WTC11 (cell line): ENCODE data around the gene ITGB3. TPM values are rescaled to one million over a fixed set of nuclear protein-coding genes. Genes with fewer than 3 reads are reported as not detected.
A peak's percentile ranks its signal among the peaks of the same experiment; 100 is the strongest.

Source experiments
- ATAC-seq: fragments of 200-7000 bp; cut with Tn5 transposase; 2 replicates; pipeline ENCODE4 v1.10.0; 2021; ENCODE audit warnings: mild to moderate bottlenecking, moderate library complexity
- CTCF ChIA-PET: fragments of 300-600 bp; sonication (Branson Sonifier 250); formaldehyde crosslinking; loops from one replicate; lab custom pipeline; 2021; ENCODE audit warnings: antibody characterized with exemption; lab: Charles Lee
- POLR2A ChIA-PET: fragments of 350-600 bp; sonication (Branson Sonifier 250); formaldehyde crosslinking; loops from one replicate; lab custom pipeline; 2021; ENCODE audit warnings: antibody characterized with exemption; lab: Charles Lee
- DNase-seq: peaks from one replicate; pipeline ENCODE4 v3.0.0; 2021; ENCODE audit warnings: low spot score
- H3K27ac Mint-ChIP-seq: 2 replicates; pipeline ENCODE4 v1.8.0; 2021; ENCODE audit warnings: mixed read lengths
- H3K27me3 Mint-ChIP-seq: 2 replicates; pipeline ENCODE4 v1.8.0; 2021; ENCODE audit warnings: low read depth, mild to moderate bottlenecking, moderate library complexity, mixed read lengths
- H3K36me3 Mint-ChIP-seq: 2 replicates; pipeline ENCODE4 v1.8.0; 2021; ENCODE audit warnings: mixed read lengths
- H3K4me1 Mint-ChIP-seq: 2 replicates; pipeline ENCODE4 v1.8.0; 2022; ENCODE audit warnings: mixed read lengths
- H3K4me3 Mint-ChIP-seq: 2 replicates; pipeline ENCODE4 v1.8.0; 2021; ENCODE audit warnings: mild to moderate bottlenecking, moderate library complexity, mixed read lengths
- H3K9me3 Mint-ChIP-seq: 2 replicates; pipeline ENCODE4 v1.8.0; 2021; ENCODE audit warnings: mixed read lengths
- E2F1 ChIP-seq: sonication (generic); formaldehyde crosslinking; IDR thresholded peaks from 2 replicates; pipeline ENCODE4 v1.8.0; 2022; ENCODE audit warnings: mild to moderate bottlenecking, missing genetic modification reagents
- EMX1 ChIP-seq: fragments of 250-450 bp; sonication (Bioruptor Pico); IDR thresholded peaks from 2 replicates; pipeline ENCODE4 v1.8.0; 2021; ENCODE audit warnings: mild to moderate bottlenecking
- KAT7 ChIP-seq: sonication (generic); formaldehyde crosslinking; IDR thresholded peaks from 2 replicates; pipeline ENCODE4 v1.8.1; 2023; ENCODE audit warnings: missing genetic modification reagents, mild to moderate bottlenecking, borderline replicate concordance
- NFATC4 ChIP-seq: fragments of 250-450 bp; sonication (Bioruptor Pico); IDR thresholded peaks from 2 replicates; pipeline ENCODE4 v1.9.0; 2021; ENCODE audit warnings: mild to moderate bottlenecking
- NFE2L1 ChIP-seq: sonication (generic); formaldehyde crosslinking; IDR thresholded peaks from 2 replicates; pipeline ENCODE4 v1.8.1; 2023; ENCODE audit warnings: missing genetic modification reagents
- PRDM15 ChIP-seq: sonication (generic); formaldehyde crosslinking; IDR thresholded peaks from 2 replicates; pipeline ENCODE4 v1.8.0; 2022; ENCODE audit warnings: missing genetic modification reagents
- RELA ChIP-seq: sonication (generic); formaldehyde crosslinking; IDR thresholded peaks from 2 replicates; pipeline ENCODE4 v1.8.1; 2022; ENCODE audit warnings: missing genetic modification reagents, mild to moderate bottlenecking, borderline replicate concordance
- SMAD4 ChIP-seq: sonication (generic); formaldehyde crosslinking; IDR thresholded peaks from 2 replicates; pipeline ENCODE4 v1.8.0; 2022; ENCODE audit warnings: mild to moderate bottlenecking, missing genetic modification reagents
- TCF7 ChIP-seq: sonication (generic); formaldehyde crosslinking; IDR thresholded peaks from 2 replicates; pipeline ENCODE4 v1.8.0; 2022; ENCODE audit warnings: mild to moderate bottlenecking, low read depth, missing genetic modification reagents, moderate library complexity
- USF1 ChIP-seq: sonication (generic); formaldehyde crosslinking; IDR thresholded peaks from 2 replicates; pipeline ENCODE4 v1.8.0; 2022; ENCODE audit warnings: mild to moderate bottlenecking, missing genetic modification reagents
- ZMAT4 ChIP-seq: fragments of 250-450 bp; sonication (Bioruptor Pico); IDR thresholded peaks from 2 replicates; pipeline ENCODE4 v1.9.0; 2021; ENCODE audit warnings: mild to moderate bottlenecking
- ZNF263 ChIP-seq: sonication (generic); formaldehyde crosslinking; IDR thresholded peaks from 2 replicates; pipeline ENCODE4 v1.8.1; 2022; ENCODE audit warnings: low read depth, mild to moderate bottlenecking, moderate library complexity, missing genetic modification reagents
- ZNF416 ChIP-seq: fragments of 250-450 bp; sonication (Bioruptor Pico); IDR thresholded peaks from 2 replicates; pipeline ENCODE4 v1.9.0; 2021; ENCODE audit warnings: mild to moderate bottlenecking, inconsistent platforms
- total RNA-seq: library from RNA; stranded (reverse); gene quantifications from 3 replicates; pipeline ENCODE4 v1.2.3, GENCODE V29; 2021
- TF ChIP-seq, protein P1 (sequence below): fragments of 250-450 bp; sonication (Bioruptor Pico); conservative IDR thresholded peaks from 2 replicates; pipeline ENCODE4 v1.9.0; 2021; ENCODE audit warnings: mild to moderate bottlenecking
- TF ChIP-seq, protein P2 (sequence below): fragments of 250-450 bp; sonication (Bioruptor Pico); IDR thresholded peaks from 2 replicates; pipeline ENCODE4 v1.9.0; 2021; ENCODE audit warnings: mild to moderate bottlenecking
- TF ChIP-seq, protein P3 (sequence below): sonication (generic); formaldehyde crosslinking; IDR thresholded peaks from 2 replicates; pipeline ENCODE4 v1.8.1; 2022; ENCODE audit warnings: mild to moderate bottlenecking, missing genetic modification reagents, moderate library complexity, borderline replicate concordance

The ITGB3 gene
- total RNA-seq, 1 experiment from 2014 or later = 0.04 TPM

- ChIA-PET POLR2A (no interaction called here), CTCF (no interaction called here)
- no peaks in the 10 kb centered on the region for H3K4me1 Mint-ChIP-seq
Measured at GRCh38 chr17:47304186-47304585, 50.6 kb downstream of the ITGB3 start.

More at GRCh38 chr17:47304186-47304585, 50.6 kb downstream of the ITGB3 start:
- Mint-ChIP-seq H3K9me3 (peaks cover 4% of the 10 kb centered on the region; the same call in 1 of the 2 replicates), H3K27ac (no peak overlapping the region), H3K4me3 (no peak overlapping the region), H3K27me3 (peaks cover 4% of the 10 kb centered on the region; the same call in 1 of the 2 replicates)
- DNase-seq = no peak
- ATAC-seq = peak; percentile 46; the same call in 1 of the 2 replicates
- TF ChIP-seq, protein P1, sequence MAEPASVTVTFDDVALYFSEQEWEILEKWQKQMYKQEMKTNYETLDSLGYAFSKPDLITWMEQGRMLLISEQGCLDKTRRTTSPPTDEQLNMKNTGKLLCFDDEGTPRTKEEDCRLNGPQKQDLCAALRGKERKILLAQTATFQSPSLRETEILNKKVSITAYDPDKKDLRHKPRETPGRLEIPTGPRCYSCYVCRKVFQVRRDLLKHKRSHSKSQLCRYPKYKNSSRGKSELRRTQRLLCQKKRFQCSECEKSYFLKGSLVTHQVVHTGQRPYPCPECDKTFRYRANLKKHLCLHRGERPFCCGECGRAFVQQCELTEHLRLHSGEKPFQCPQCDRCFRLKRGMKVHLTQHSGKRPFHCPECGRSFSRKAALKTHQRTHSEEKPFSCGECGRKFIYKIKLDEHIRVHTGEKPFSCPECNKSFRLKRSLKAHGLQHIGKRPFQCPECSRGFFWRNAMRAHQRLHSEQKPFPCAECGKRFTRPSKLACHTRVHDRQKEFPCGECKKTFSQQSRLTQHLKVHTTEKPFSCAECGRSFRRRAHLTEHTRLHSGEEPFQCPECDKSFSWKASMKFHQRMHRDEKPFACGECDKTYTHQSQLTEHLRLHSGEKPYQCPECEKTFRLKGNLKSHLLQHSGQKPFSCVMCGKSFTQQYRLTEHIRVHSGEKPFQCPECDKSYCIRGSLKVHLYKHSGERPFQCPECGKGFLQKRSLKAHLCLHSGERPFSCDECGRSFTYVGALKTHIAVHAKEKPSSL = no peak
- TF ChIP-seq, protein P2, sequence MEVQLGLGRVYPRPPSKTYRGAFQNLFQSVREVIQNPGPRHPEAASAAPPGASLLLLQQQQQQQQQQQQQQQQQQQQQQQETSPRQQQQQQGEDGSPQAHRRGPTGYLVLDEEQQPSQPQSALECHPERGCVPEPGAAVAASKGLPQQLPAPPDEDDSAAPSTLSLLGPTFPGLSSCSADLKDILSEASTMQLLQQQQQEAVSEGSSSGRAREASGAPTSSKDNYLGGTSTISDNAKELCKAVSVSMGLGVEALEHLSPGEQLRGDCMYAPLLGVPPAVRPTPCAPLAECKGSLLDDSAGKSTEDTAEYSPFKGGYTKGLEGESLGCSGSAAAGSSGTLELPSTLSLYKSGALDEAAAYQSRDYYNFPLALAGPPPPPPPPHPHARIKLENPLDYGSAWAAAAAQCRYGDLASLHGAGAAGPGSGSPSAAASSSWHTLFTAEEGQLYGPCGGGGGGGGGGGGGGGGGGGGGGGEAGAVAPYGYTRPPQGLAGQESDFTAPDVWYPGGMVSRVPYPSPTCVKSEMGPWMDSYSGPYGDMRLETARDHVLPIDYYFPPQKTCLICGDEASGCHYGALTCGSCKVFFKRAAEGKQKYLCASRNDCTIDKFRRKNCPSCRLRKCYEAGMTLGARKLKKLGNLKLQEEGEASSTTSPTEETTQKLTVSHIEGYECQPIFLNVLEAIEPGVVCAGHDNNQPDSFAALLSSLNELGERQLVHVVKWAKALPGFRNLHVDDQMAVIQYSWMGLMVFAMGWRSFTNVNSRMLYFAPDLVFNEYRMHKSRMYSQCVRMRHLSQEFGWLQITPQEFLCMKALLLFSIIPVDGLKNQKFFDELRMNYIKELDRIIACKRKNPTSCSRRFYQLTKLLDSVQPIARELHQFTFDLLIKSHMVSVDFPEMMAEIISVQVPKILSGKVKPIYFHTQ (CRISPR knock-in tag) = no peak
- no peak for TF ChIP-seq RELA (CRISPR knock-in tag)
- TF ChIP-seq, protein P3, sequence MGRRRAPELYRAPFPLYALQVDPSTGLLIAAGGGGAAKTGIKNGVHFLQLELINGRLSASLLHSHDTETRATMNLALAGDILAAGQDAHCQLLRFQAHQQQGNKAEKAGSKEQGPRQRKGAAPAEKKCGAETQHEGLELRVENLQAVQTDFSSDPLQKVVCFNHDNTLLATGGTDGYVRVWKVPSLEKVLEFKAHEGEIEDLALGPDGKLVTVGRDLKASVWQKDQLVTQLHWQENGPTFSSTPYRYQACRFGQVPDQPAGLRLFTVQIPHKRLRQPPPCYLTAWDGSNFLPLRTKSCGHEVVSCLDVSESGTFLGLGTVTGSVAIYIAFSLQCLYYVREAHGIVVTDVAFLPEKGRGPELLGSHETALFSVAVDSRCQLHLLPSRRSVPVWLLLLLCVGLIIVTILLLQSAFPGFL = no peak
- no peak for TF ChIP-seq USF1
- TF ChIP-seq TCF7 = no peak
- TF ChIP-seq ZMAT4 (CRISPR knock-in tag) = no peak
- TF ChIP-seq SMAD4 (CRISPR knock-in tag) = no peak
- TF ChIP-seq E2F1 (CRISPR knock-in tag) = no peak
- no peak for TF ChIP-seq ZNF416 (CRISPR knock-in tag)
- no peak for TF ChIP-seq EMX1 (CRISPR knock-in tag)
- no peak for TF ChIP-seq NFATC4 (CRISPR knock-in tag)
- TF ChIP-seq NFE2L1 (CRISPR knock-in tag) = no peak
- TF ChIP-seq KAT7 (CRISPR knock-in tag) = no peak
- TF ChIP-seq PRDM15 (CRISPR knock-in tag) = no peak
- TF ChIP-seq ZNF263 (CRISPR knock-in tag) = no peak
- TF ChIP-seq, all 79 proteins: peak for 0
- H3K36me3 Mint-ChIP-seq = no peaks in the 10 kb centered on the region
